ENCODE data around the gene KCNMA1. TPM values are rescaled to one million over a fixed set of nuclear protein-coding genes. Genes with fewer than 3 reads are reported as not detected.

The KCNMA1 gene
- total RNA-seq, 1 experiment from 2014 or later, result 0.70 TPM

- no peaks in the 10 kb centered on the region for H3K9me2 ChIP-seq (ENCODE audit: insufficient read depth)
- H3K4me2 ChIP-seq, result no peak overlapping the region
- DNase-seq, result no peak
- no peaks in the 10 kb centered on the region for H4K20me1 ChIP-seq (ENCODE audit: insufficient read depth)
- H3K36me3 ChIP-seq (ENCODE audit: low read depth), result no peaks in the 10 kb centered on the region
- H3K27me3 ChIP-seq (ENCODE audit: insufficient read depth, low read depth), result no peaks in the 10 kb centered on the region
- CTCF ChIA-PET, result no interaction called here
- intact Hi-C loops (cut with micrococcal nuclease; ENCODE audit: unreplicated experiment), result no loop called here
- POLR2A ChIA-PET (ENCODE audit: unreplicated experiment), result no interaction called here
- H3F3A ChIP-seq (ENCODE audit: insufficient read depth, low read depth), result no peaks in the 10 kb centered on the region
- no peak overlapping the region for H2AFZ ChIP-seq
- no peak overlapping the region for H3K27ac ChIP-seq
- no peaks in the 10 kb centered on the region for H3K79me2 ChIP-seq (ENCODE audit: low read depth)
- no peaks in the 10 kb centered on the region; the same call in 1 of the 2 replicates for H3K4me1 ChIP-seq (replicated peaks; ENCODE audit: insufficient read depth)
- no TSS peak for BruUV-seq (replicated peaks)
- H3K9me3 ChIP-seq (ENCODE audit: insufficient read depth, low read depth), result no peaks in the 10 kb centered on the region
- no peak overlapping the region for H3K4me3 ChIP-seq
- TF ChIP-seq EZH2 (IDR thresholded peaks at IDR 0.05; ENCODE audit: low read depth) (no peak), CTCF (conservative IDR thresholded peaks at IDR 0.05) (no peak)
Observed at GRCh38 chr10:77226452-77226851, 411.2 kb downstream of the KCNMA1 start.

GRCh38 chr10:77226020-77226419 lies 411.6 kb downstream of the KCNMA1 start:
- BruUV-seq (replicated peaks), result no TSS peak
- Histone ChIP-seq H3K9me2 (ENCODE audit: insufficient read depth) (no peaks in the 10 kb centered on the region), H3K9me3 (ENCODE audit: insufficient read depth, low read depth) (no peaks in the 10 kb centered on the region), H3K36me3 (ENCODE audit: low read depth) (no peaks in the 10 kb centered on the region), H4K20me1 (ENCODE audit: insufficient read depth) (no peaks in the 10 kb centered on the region), H3F3A (ENCODE audit: insufficient read depth, low read depth) (no peaks in the 10 kb centered on the region), H3K4me1 (replicated peaks; ENCODE audit: insufficient read depth) (no peaks in the 10 kb centered on the region; the same call in 1 of the 2 replicates), H3K4me3 (no peak overlapping the region), H3K27me3 (ENCODE audit: insufficient read depth, low read depth) (no peaks in the 10 kb centered on the region), H3K4me2 (no peak overlapping the region), H2AFZ (no peak overlapping the region), H3K27ac (no peak overlapping the region), H3K79me2 (ENCODE audit: low read depth) (no peaks in the 10 kb centered on the region)
- ChIA-PET POLR2A (ENCODE audit: unreplicated experiment) (no interaction called here), CTCF (no interaction called here)
- no peak for DNase-seq
- no peak for TF ChIP-seq CTCF (conservative IDR thresholded peaks at IDR 0.05)
- no peak for TF ChIP-seq EZH2 (IDR thresholded peaks at IDR 0.05; ENCODE audit: low read depth)
- intact Hi-C loops (cut with micrococcal nuclease; ENCODE audit: unreplicated experiment), result no loop called here

GRCh38 chr10:77223526-77224460 lies 413.8 kb downstream of the KCNMA1 start:
- TF ChIP-seq EZH2 (IDR thresholded peaks at IDR 0.05; ENCODE audit: low read depth) (no peak), CTCF (conservative IDR thresholded peaks at IDR 0.05) (no peak)
- Histone ChIP-seq H3K4me3 (no peak overlapping the region), H3K9me3 (ENCODE audit: insufficient read depth, low read depth) (no peaks in the 10 kb centered on the region), H3K4me1 (replicated peaks; ENCODE audit: insufficient read depth) (no peaks in the 10 kb centered on the region; the same call in 1 of the 2 replicates), H3K79me2 (ENCODE audit: low read depth) (no peaks in the 10 kb centered on the region), H3K27me3 (ENCODE audit: insufficient read depth, low read depth) (no peaks in the 10 kb centered on the region), H3K27ac (no peak overlapping the region), H4K20me1 (ENCODE audit: insufficient read depth) (no peaks in the 10 kb centered on the region), H3K36me3 (ENCODE audit: low read depth) (no peaks in the 10 kb centered on the region), H3K9me2 (ENCODE audit: insufficient read depth) (no peaks in the 10 kb centered on the region), H3K4me2 (no peak overlapping the region), H2AFZ (no peak overlapping the region), H3F3A (ENCODE audit: insufficient read depth, low read depth) (no peaks in the 10 kb centered on the region)
- ChIA-PET CTCF (no interaction called here), POLR2A (ENCODE audit: unreplicated experiment) (no interaction called here)
- no TSS peak for BruUV-seq (replicated peaks)
- no peak for DNase-seq
- intact Hi-C loops (cut with micrococcal nuclease; ENCODE audit: unreplicated experiment), result no loop called here

All from PC-9 (cell line).